Esophagus muscularis mucosa (tissue), 4 donors: ENCODE measurements around the gene ILRUN. TPM values are rescaled to one million over a fixed set of nuclear protein-coding genes. Genes with fewer than 3 reads are reported as not detected.

Experiments used
- DNase-seq: peaks from one replicate; pipeline ENCODE4 v3.0.0-alpha.2; 2017; ENCODE audit errors: extremely low spot score
- H3K27ac ChIP-seq, 4 donors: fragments of 200-600 bp; sonication (generic); replicated peaks in 1 of 4; 1 replicate in 3 of 4; 2 replicates in 1 of 4; pipeline ENCODE4 v1.5.1; 2016 to 2019; ENCODE audit warnings: mild to moderate bottlenecking in 1 of 4
- H3K27me3 ChIP-seq, 4 donors: fragments of 200-600 bp; sonication (generic); one replicate each; pipeline versions ENCODE4 v1.5.1 to v1.6.0; 2016 to 2019
- H3K36me3 ChIP-seq, 4 donors: fragments of 200-600 bp; sonication (generic); one replicate each; pipeline ENCODE4 v1.5.1; 2016 to 2019
- H3K4me1 ChIP-seq, 4 donors: fragments of 200-600 bp; sonication (generic); one replicate each; pipeline ENCODE4 v1.5.1; 2016 to 2019
- H3K4me3 ChIP-seq, 4 donors: fragments of 200-600 bp; sonication (generic); 1 replicate in 2 of 4; 2 replicates in 2 of 4; pipeline ENCODE4 v1.5.1; 2016 to 2019; ENCODE audit warnings: mild to moderate bottlenecking in 4 of 4, moderate library complexity in 1 of 4
- H3K9me3 ChIP-seq, 4 donors: fragments of 200-600 bp; sonication (generic); 1 replicate in 3 of 4; 2 replicates in 1 of 4; pipeline ENCODE4 v1.5.1; 2016 to 2019
- CTCF ChIP-seq, 3 experiments: fragments of 200-600 bp in 2 of 3; fragments of 450-650 bp in 1 of 3; sonication (generic) in 2 of 3; IDR thresholded peaks; one replicate each; pipeline ENCODE4 v1.5.1; 2017 to 2019; ENCODE audit warnings: antibody characterized with exemption in 3 of 3, mild to moderate bottlenecking in 2 of 3, moderate library complexity in 1 of 3
- EP300 ChIP-seq: sonication (generic); formaldehyde crosslinking; IDR thresholded peaks from one replicate; pipeline ENCODE4 v1.6.1; 2017; ENCODE audit warnings: antibody characterized with exemption
- POLR2A ChIP-seq: fragments of 450-650 bp; IDR thresholded peaks from one replicate; pipeline ENCODE4 v1.6.1; 2017; ENCODE audit warnings: antibody characterized with exemption, moderate library complexity, mild to moderate bottlenecking, low read depth
- POLR2AphosphoS5 ChIP-seq, 2 donors: sonication (generic); formaldehyde crosslinking; IDR thresholded peaks; one replicate each; pipeline ENCODE4 v1.6.1; 2017; ENCODE audit warnings: antibody characterized with exemption in 2 of 2
- WGBS: methylation state at CpG from one replicate; pipeline ENCODE4 v1.1.5; 2018; 5-methylcytosine and 5-hydroxymethylcytosine counted together
- intact Hi-C: fragments of 100-400 bp; cut with DNase I; formaldehyde crosslinking; loops from one replicate; pipeline ENCODE4 v1.15.1; 2023
- total RNA-seq, 4 donors: library from RNA; depleted of rRNA; stranded (reverse); fragments of >200 nt; gene quantifications; one replicate each; pipeline versions ENCODE4 v1.1.0 to v1.2.1, GENCODE V29; 2016

Gene ILRUN
- total RNA-seq, 4 donors from 2014 or later: 88.8 to 109 (median 104) TPM

- intact Hi-C loops: no loop called here
- TF ChIP-seq POLR2AphosphoS5 (IDR thresholded peaks at IDR 0.05): no peak
- TF ChIP-seq POLR2A: no peak
- no peak for TF ChIP-seq EP300
- TF ChIP-seq CTCF (IDR thresholded peaks at IDR 0.05): no peak
- peaks cover 23 to 58% (median 49%) of the 10 kb centered on the region in 4 donors for H3K4me1 ChIP-seq
- DNase-seq: no peak
- H3K27ac ChIP-seq: no peak overlapping the region
- no peaks in the 10 kb centered on the region for H3K27me3 ChIP-seq
- no peak overlapping the region for H3K4me3 ChIP-seq
- H3K9me3 ChIP-seq: no peaks in the 10 kb centered on the region
- peaks cover 0 to 9% (median 0%) of the 10 kb centered on the region in 4 donors for H3K36me3 ChIP-seq
- WGBS: 87% methylated on average over 4 of the region's 4 CpGs
Observed at GRCh38 chr6:34692280-34692679, 4.3 kb downstream of the ILRUN start.

- no peak overlapping the region for H3K4me3 ChIP-seq
- H3K4me1 ChIP-seq: peaks cover 17 to 42% (median 36%) of the 10 kb centered on the region in 4 donors
- DNase-seq: no peak
- H3K27me3 ChIP-seq: no peaks in the 10 kb centered on the region
- no peaks in the 10 kb centered on the region for H3K9me3 ChIP-seq
- intact Hi-C loops: no loop called here
- no peak overlapping the region for H3K27ac ChIP-seq
- peaks cover 0 to 9% (median 0%) of the 10 kb centered on the region in 4 donors for H3K36me3 ChIP-seq
- TF ChIP-seq POLR2A: no peak
Observed at GRCh38 chr6:34689742-34690141, 6.8 kb downstream of the ILRUN start.

DNA sequence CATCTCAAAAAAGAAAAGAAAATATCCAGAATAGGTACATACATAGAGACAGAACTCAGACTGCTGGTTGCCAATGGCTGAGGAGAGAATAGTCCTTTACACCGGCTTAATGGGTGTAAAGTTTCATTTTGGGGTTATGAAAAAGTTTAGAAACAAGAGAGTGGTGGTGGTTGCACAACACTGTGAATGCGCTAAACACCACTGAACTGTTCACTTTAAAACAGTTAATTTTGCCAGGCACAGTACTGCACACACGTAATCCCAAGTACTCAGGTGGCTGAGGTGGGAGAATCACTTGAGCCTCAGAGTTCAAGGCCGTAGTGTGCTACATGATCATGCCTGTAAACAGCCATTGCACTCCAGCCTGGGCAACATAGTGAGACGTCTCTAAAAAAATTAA, 7.6 kb downstream of the ILRUN start:
- H3K4me1 ChIP-seq: peaks cover 13 to 40% (median 31%) of the 10 kb centered on the region in 4 donors
- TF ChIP-seq POLR2AphosphoS5 (IDR thresholded peaks at IDR 0.05) (no peak), EP300 (no peak)
- no peak overlapping the region for H3K4me3 ChIP-seq
- no peak for DNase-seq
- no peaks in the 10 kb centered on the region for H3K9me3 ChIP-seq
- intact Hi-C loops: no loop called here
- peaks cover 0 to 9% (median 0%) of the 10 kb centered on the region in 4 donors for H3K36me3 ChIP-seq
- 84% methylated on average over 5 of the region's 5 CpGs for WGBS
- H3K27me3 ChIP-seq: no peaks in the 10 kb centered on the region
- no peak overlapping the region for H3K27ac ChIP-seq

GRCh38 chr6:34684919-34685318, 11.6 kb downstream of the ILRUN start:
- Histone ChIP-seq H3K36me3 (peaks cover 0 to 9% (median 0%) of the 10 kb centered on the region in 4 donors), H3K27me3 (no peaks in the 10 kb centered on the region), H3K27ac (no peak overlapping the region), H3K4me1 (peaks cover 17 to 39% (median 24%) of the 10 kb centered on the region in 4 donors), H3K4me3 (no peak overlapping the region), H3K9me3 (no peaks in the 10 kb centered on the region)
- TF ChIP-seq POLR2AphosphoS5 (IDR thresholded peaks at IDR 0.05) (no peak), POLR2A (no peak), EP300 (no peak), CTCF (IDR thresholded peaks at IDR 0.05) (no peak)
- intact Hi-C loops: no loop called here
- DNase-seq: no peak
- 75% methylated on average over 2 of the region's 2 CpGs for WGBS

- Histone ChIP-seq H3K27ac (no peak overlapping the region), H3K4me3 (no peak overlapping the region), H3K4me1 (peaks cover 23 to 45% (median 29%) of the 10 kb centered on the region in 4 donors), H3K9me3 (no peaks in the 10 kb centered on the region), H3K36me3 (peaks cover 0 to 9% (median 0%) of the 10 kb centered on the region in 4 donors), H3K27me3 (no peaks in the 10 kb centered on the region)
- WGBS: 74% methylated on average over 2 of the region's 2 CpGs
- TF ChIP-seq EP300 (no peak), POLR2AphosphoS5 (IDR thresholded peaks at IDR 0.05) (no peak), POLR2A (no peak), CTCF (IDR thresholded peaks at IDR 0.05) (no peak)
- no peak for DNase-seq
- intact Hi-C loops: no loop called here
Observed at GRCh38 chr6:34684364-34684763, 12.2 kb downstream of the ILRUN start.
